Left ventricle myocardium inferior (tissue), 1 donor: ENCODE data around the gene ELN. TPM values are rescaled to one million over a fixed set of nuclear protein-coding genes. Genes with fewer than 3 reads are reported as not detected.
"Not testable (repeated sequence)": the region's sequence is repeated elsewhere in the genome, so short reads cannot be mapped to it uniquely, and the experiment has no call there.

Experiments
- DNase-seq: peaks from one replicate; pipeline ENCODE4 v3.0.0-alpha.2; 2020
- H3K27ac ChIP-seq: fragments of 200-600 bp; replicated peaks from 2 replicates; pipeline ENCODE4 v1.8.0; 2021
- H3K27me3 ChIP-seq: fragments of 200-600 bp; 2 replicates; pipeline ENCODE4 v1.8.0; 2021; ENCODE audit warnings: low read depth
- H3K36me3 ChIP-seq: fragments of 200-600 bp; 2 replicates; pipeline ENCODE4 v1.8.0; 2021
- H3K4me1 ChIP-seq: fragments of 200-600 bp; 2 replicates; pipeline ENCODE4 v1.8.0; 2021
- H3K4me3 ChIP-seq: fragments of 200-600 bp; 2 replicates; pipeline ENCODE4 v1.8.0; 2021; ENCODE audit warnings: mild to moderate bottlenecking, moderate library complexity
- H3K9me3 ChIP-seq: fragments of 200-600 bp; replicated peaks from 2 replicates; pipeline ENCODE4 v1.8.0; 2021
- intact Hi-C: fragments of 100-400 bp; cut with micrococcal nuclease; formaldehyde crosslinking; loops from one replicate; pipeline ENCODE4 v1.11.0; 2022
- total RNA-seq: library from RNA; stranded (reverse); fragmentation: NEBNext Ultra II Directional; extraction: Animal tissue kit (Norgen Biotek cat#: 25700); gene quantifications from one replicate; pipeline ENCODE4 v1.2.1, GENCODE V29; 2021
- TF ChIP-seq, protein P1 (sequence below): fragments of 200-600 bp; IDR thresholded peaks from 2 replicates; pipeline ENCODE4 v1.8.0; 2021; ENCODE audit warnings: antibody characterized with exemption, mild to moderate bottlenecking, borderline replicate concordance
- donor health status: DM: no; HTN: yes; CAD: no; lungs with severe emphysema.

Gene ELN
- total RNA-seq, 1 donor from 2014 or later: 51.6 TPM

DNA sequence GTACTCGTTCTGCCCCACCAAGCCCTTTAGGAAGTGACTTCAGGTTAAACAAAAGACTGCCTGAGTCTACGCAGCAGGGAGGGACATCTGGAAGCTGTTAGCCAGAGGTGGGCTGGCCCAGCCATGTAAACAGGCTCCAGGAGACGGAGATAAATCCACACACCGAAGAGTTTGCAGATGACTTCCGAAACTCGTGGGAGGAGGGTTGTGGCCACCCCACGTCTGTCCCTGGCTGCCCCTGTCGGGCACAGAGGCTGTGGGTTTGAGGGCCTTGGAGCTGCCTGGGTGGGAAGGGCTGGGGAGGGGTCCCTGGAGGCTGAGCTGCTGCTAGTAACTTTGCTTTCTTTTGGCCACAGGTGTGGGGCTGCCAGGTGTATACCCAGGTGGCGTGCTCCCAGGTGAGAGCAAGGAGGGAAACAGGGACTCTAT is 15.6 kb downstream of the ELN start:
- H3K27me3 ChIP-seq: peaks cover 24% of the 10 kb centered on the region
- TF ChIP-seq, protein P1, sequence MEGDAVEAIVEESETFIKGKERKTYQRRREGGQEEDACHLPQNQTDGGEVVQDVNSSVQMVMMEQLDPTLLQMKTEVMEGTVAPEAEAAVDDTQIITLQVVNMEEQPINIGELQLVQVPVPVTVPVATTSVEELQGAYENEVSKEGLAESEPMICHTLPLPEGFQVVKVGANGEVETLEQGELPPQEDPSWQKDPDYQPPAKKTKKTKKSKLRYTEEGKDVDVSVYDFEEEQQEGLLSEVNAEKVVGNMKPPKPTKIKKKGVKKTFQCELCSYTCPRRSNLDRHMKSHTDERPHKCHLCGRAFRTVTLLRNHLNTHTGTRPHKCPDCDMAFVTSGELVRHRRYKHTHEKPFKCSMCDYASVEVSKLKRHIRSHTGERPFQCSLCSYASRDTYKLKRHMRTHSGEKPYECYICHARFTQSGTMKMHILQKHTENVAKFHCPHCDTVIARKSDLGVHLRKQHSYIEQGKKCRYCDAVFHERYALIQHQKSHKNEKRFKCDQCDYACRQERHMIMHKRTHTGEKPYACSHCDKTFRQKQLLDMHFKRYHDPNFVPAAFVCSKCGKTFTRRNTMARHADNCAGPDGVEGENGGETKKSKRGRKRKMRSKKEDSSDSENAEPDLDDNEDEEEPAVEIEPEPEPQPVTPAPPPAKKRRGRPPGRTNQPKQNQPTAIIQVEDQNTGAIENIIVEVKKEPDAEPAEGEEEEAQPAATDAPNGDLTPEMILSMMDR: no peak
- no peak overlapping the region for H3K27ac ChIP-seq
- DNase-seq: no peak
- peaks cover 54% of the 10 kb centered on the region for H3K36me3 ChIP-seq
- intact Hi-C loops: no loop called here
- no peak overlapping the region for H3K4me3 ChIP-seq
- no peaks in the 10 kb centered on the region for H3K9me3 ChIP-seq
- peaks cover 29% of the 10 kb centered on the region for H3K4me1 ChIP-seq

DNA sequence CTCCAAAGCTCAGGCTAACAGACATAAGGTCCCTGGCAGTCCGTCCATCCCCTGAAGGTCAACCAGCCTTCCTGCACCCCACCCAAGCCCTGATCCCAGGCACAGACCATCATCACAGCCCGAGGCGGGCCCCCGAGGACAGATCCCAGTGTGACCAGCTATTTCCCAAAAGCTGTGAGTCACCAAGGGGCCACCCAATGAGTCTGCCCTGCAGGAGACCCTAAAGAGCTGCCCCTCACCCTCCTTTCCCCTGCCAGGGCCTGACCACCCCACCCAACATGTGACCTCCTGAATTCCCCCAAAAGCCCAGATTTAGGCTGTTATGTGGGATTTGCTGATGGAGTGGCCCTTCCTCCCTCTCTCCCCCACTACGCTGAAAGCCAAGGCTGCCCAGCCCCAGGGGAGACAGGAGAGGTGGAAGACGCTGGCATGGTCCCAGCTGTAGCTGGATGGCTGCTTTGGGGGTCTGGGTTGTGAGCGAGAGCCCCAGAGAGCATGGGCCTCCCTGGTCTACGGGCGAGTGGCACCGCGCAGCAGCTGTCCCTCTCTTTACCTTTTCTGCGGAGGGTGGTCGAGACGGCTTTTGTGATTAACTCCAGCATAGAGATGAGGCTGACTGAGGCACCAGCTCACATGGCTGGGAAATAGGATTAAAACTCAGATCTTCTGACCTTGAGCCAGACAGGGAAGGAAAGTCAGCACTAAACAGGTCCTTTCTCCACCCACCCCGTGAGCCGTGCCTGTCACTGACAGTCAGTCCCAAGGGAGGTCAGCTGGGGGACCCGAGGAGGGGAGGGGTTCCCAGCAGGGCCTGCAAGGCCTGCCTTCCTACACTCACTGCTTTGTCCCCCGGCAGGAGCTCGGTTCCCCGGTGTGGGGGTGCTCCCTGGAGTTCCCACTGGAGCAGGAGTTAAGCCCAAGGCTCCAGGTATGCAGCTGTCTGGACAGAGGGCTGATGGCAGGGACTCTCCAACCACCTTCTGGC is 16.7 kb downstream of the ELN start:
- Histone ChIP-seq H3K4me1 (peaks cover 18% of the 10 kb centered on the region), H3K36me3 (peaks cover 53% of the 10 kb centered on the region), H3K9me3 (no peaks in the 10 kb centered on the region), H3K27ac (no peak overlapping the region), H3K27me3 (peaks cover 24% of the 10 kb centered on the region), H3K4me3 (no peak overlapping the region)
- intact Hi-C loops: no loop called here
- TF ChIP-seq, protein P1: no peak
- DNase-seq: no peak

DNA sequence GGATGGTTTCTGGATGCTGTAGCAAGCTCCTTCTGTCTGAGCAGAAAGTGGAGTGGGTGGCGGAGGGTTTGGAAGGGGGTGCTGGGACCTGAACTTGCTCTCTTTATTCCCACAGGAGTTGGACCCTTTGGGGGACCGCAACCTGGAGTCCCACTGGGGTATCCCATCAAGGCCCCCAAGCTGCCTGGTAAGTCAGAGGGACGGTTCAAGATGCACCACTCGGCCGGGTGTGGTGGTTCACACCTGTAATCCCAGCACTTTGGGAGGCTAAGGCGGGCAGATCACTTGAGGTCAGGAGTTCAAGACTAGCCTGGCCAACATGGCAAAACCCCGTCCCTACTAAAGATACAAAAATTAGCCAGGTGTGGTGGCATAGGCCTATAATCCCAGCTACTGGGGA is 18.6 kb downstream of the ELN start:
- H3K27ac ChIP-seq, H3K4me3 ChIP-seq, H3K9me3 ChIP-seq, intact Hi-C loops, H3K4me1 ChIP-seq, DNase-seq: not testable (repeated sequence)
- peaks cover 22% of the 10 kb centered on the region for H3K27me3 ChIP-seq
- H3K36me3 ChIP-seq: peaks cover 45% of the 10 kb centered on the region

DNA sequence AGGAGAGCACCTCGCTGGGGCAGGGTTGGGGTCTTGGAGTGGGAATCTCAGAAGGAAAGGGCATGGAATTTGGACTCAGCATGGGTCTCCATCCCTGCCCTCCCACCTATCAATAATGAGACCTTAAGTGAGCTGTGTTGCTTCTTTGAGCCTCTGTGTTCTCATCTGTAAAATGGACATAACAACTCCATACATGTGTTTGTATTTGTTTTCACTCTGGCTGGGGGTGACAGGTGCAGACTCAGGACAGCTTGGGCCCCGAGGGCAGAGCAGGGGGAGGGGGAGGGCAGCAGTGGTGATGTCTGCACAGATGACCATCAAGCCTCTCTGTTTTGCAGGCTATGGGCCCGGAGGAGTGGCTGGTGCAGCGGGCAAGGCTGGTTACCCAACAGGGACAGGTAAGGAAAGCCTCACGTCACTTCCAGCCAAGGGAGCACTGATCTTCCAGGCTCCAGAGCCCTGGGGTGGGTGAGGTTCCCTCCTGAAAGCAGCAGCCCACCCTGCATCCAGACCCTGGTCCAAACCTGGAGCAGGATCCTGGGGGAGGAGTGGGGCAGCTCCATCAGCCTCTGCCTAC is 19.9 kb downstream of the ELN start:
- Histone ChIP-seq H3K27ac (no peak overlapping the region), H3K4me1 (peaks cover 3% of the 10 kb centered on the region), H3K4me3 (no peak overlapping the region), H3K36me3 (peaks cover 52% of the 10 kb centered on the region), H3K27me3 (peaks cover 18% of the 10 kb centered on the region), H3K9me3 (no peaks in the 10 kb centered on the region)
- TF ChIP-seq, protein P1: no peak
- intact Hi-C loops: no loop called here
- no peak for DNase-seq

DNA sequence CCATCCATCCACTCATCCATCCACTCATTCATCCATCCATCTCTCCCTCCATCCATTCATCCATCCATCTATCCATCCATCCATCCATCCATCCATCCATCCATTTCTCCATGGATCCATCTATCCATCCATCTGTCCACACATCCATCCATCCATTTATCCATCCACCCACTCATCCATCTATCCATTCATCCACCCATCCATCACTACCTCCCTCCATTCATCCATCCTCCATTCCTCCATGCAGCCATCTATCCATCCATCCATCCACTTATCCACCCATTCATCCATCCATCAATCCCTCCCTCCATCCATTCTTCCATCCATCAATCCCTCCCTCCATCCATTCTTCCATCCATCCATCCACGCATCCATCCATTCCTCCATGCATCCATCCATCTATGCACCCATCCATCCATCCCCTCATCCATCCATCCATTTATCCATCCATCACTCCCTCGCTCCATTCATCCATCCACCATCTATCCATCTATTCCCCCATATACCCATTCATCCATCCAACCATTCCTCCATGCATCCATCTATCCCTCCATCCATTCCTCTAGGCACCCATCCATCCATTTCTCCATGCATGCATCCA is 21.1 kb downstream of the ELN start:
- Histone ChIP-seq H3K36me3 (peaks cover 56% of the 10 kb centered on the region), H3K9me3 (no peaks in the 10 kb centered on the region), H3K4me1 (no peaks in the 10 kb centered on the region), H3K27ac (no peak overlapping the region), H3K27me3 (peaks cover 7% of the 10 kb centered on the region), H3K4me3 (no peak overlapping the region)
- DNase-seq: no peak
- TF ChIP-seq, protein P1: no peak
- intact Hi-C loops: no loop called here
